Cerebellar nuclear complex (tissue), 1 donor: Measurements from ENCODE around the gene SMARCE1.

Experiments
- DNase-seq, 2 experiments: peaks; one replicate each; lab custom pipeline; 2025; lab: John Stamatoyannopoulos, UW

SMARCE1 gene

DNA sequence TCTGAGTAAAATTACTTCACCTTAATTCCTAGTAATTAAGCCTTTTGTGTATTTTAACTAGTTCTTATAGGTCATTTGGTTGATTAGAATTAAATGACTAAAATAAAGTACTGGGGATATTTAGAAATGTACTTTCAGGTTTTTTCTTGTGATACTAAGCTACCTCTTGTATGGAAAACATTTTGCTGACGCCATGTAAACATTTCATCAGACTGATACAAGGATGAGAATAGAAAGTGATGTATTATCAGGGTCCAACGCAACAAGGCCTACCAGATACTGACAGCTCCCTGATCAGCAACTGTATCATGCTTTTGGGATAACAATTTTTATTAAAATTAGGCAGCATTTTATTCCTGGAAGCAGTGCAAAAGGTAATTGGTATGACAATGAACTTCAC is 1.7 kb downstream of the SMARCE1 start:
- no peak for DNase-seq

DNA sequence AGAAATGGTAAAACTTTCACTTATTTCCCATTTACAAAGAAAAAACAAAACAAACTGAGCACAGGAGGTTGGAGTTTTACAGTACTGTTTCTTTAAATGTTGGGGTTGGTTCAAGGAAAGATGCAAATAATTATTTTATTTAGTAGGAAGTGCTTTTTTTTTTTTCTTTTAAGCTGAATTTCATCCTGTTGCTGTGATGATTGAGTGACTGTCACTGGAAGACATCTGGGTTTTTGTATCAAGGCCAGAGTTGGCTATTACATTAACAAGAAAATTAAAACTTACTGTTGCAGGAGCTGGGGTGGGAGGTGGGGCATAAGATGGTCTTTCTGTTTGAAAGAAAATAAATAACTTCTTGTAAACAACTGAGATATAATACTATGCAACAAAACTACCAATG is 2.3 kb downstream of the SMARCE1 start:
- no peak for DNase-seq

DNA sequence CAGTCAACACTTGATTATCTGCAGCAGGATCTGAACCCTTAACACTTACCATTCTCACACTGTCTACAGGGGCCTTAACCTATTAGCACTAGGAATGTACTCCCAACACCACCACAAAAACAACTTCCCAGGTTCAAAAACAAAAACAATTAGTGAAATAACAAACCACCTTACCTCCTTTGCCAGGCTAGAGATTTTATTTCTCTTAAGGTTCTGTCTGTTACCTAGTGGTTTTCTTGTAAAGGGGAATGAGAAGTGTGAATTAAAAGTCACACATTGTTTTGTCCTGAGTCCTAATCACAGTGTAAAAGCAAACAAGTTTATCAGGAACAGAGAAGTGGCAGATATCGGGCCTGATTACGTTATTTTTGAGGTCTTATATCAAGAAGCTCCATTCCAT is 9.7 kb downstream of the SMARCE1 start:
- no peak for DNase-seq

DNA sequence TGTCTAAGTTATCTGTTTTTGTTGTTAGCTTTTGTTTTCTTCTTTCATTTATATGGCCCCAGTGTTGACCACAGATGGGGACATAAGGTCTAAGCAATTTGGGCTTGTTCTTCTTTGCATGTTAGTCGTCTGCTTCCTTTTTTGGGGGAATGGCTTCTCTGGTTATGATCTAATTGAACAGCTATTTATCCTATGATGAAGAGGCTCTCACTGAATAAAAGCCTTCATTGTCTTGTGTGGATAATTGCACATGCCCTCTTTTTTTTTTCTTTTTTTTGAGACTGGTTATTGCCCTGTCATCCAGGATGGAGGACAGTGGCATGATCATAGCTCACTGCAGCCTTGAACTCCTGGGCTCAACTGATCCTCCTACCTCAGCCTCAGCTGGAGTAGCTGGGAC is 13.7 kb downstream of the SMARCE1 start:
- DNase-seq = no peak

DNA sequence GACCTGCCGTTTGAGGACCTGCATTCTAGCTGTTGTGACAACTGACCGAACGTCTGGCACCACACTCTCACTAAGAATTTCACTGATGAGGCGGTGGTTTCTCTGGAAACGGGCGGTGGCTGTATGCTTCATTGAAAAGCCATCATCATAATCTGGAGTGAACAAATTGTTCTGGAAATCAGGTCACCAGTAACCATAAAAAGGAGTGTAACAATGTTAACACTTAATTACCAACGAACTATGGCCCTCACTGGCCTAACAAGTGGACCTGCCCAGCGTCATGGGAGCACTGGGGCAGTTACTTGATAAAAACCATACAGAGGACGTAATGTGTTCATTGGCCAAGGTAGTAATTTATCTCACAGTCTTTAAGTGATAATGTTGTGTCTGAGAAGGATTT is 15.4 kb downstream of the SMARCE1 start:
- no peak for DNase-seq

DNA sequence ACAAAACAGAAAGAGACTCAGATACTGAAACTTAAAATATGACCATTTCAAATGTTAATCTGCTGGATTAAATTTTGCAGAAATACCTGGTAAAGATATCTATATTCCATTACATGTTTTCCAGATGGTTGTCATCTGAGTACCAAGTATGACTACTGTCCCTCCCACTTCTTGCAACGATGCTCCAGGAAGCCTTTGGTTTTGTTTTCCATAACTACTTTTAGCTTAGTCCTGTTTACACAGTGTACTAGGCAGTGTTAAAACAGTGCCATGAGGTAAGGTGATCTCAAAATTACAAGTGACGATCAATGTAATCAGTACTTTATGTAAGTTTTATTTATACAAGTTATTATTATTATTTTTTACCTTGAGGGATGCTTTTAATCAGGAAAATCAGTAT is 17.8 kb downstream of the SMARCE1 start:
- DNase-seq = no peak

DNA sequence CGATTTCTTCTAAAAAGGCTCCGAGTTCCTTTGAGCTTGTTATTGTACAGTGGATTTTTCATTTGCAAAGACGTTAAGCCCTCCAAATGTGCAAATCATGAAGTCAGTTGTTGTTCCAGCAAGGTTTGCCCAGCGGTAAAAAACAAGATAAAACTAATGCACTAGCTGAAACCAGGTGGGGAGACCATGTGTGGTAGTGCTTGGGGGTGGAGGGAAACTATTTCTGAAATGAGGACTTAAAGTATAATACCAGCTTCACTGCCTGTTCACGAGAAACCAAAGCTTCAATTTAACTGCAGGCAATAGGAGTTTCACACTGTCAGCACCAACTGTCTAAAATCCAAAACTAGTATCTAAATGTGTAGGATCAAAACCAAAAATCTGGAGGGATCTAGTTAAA is 22.3 kb downstream of the SMARCE1 start:
- no peak for DNase-seq

DNA sequence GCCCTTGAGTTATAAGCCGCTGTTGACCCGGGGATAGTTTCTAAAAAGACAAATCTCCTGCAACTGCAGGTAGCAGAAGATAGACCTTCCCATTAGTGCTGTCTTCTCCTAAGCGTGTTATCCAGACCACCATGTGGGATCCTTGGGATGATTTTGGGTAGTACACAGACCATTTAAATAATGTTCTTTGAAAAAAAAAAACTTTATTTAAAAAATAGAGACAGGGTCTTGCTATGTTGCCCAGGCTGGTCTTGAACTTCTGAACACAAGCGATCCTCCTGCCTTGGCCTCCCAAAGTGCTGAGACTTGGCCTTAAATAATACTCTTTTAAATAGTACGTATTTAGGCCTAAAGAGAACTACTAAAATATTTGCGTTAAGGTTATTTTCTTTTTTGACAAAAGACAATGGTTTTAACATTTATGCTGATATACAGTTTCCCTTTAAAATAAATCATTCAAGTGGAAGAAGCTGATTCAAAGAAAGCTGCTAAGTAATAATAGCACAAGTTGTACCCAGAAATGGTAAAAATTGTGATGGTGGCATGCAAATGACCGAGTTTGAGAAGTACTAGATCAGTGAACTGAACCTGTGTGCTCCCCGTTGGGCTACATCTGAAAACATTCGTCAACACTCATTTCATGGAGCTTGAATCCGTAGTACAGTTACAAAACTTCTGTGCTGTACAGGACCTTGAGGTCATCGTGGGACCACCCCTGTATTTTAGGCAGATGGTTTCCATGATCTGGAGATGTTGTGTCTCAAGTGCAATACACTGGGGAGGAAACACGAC is 24.0 kb downstream of the SMARCE1 start:
- DNase-seq = no peak

DNA sequence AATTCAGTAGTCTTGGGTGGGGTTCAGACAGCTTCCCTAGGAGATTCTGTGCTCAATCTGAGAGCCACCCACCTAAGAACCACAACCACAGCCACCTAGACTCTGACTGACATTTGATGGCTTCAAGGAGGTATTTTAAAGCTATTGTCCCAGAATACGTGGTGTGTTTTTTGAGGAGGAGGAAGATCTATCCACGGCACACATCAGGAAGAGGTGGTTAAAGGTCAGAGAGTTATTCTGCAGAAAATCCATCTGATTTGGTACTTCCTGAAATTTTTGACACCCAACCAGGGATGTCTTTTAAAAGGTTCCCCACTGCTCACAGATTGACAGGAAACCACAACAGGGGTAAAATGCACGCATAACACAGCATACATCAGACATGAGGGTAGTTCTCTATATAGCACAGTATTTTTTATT is 25.1 kb downstream of the SMARCE1 start:
- no peak for DNase-seq

DNA sequence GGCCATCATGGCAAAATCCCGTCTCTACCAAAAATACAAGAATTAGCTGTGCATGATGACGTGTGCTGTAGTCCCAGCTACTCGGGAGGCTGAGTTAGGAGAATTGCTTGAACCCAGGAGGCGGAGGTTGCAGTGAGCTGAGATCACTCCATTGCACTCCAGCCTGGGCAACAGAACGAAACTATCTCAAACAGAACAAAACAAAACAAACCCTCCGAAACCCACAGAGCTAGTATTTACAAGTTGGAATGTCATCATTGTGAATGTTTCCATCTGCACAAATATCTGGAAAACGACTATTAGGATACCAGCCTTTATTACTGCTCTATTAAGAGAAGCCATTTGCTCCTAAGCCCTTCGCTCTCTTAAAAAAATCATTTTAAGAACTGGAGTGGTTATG is 26.0 kb downstream of the SMARCE1 start:
- DNase-seq = no peak

DNA sequence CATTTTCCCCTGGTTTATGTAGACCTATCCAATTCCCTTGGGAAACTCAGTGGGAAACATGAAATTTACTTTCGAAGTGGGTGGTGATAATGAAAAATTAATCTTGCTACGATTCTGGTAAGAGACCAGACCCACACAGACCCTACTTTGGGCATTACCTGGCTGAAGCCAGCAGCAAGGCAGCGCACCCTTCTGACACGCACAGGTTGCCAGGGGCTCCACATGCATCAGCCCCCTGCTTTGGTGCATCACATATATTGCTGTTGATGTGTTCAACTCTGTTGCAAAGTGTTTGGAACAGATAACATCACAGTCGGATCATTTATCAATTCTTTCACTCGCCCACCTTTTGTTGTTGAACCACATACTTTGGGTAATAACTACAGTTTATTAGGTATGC is 26.6 kb downstream of the SMARCE1 start:
- DNase-seq = no peak

DNA sequence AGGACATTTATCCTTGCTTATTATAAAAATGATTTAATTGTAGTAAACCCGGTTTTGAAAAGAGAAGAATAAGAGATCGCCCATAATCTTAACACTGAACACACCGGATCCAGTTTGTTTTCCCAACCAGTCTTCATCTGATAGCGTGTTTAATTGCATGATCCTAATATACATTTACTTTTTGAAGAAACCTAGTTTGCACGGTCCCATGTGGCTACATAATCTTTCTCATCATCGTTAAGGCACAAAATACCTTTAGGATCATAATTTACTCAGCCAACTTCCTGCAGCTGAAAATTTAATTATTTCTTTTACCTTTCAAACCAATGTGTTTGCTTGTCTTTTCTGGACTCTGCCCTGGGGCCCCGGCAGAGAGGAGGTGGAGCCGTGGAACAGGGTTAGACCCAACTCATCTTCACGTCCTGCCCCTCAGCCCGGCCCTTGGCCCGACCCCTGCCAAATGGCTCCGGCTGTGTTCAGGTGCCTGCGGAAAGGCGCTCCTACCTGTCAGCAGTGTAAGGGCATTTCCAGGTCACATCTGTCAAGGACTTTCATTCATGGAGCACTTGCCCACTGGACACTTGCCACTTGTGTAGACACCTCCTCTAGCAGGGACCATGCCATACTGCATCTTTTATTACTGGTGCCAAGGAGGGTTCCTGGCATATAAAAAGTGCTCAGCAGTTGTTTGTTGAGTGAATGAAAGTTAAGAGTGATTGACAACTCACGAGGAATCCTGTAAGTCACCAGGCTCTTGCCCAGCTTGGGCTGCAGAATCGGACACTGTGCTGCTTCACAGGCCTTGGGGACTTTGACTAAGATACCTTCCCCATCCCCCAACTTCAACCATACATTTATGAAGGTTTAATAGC is 28.6 kb downstream of the SMARCE1 start:
- no peak for DNase-seq

DNA sequence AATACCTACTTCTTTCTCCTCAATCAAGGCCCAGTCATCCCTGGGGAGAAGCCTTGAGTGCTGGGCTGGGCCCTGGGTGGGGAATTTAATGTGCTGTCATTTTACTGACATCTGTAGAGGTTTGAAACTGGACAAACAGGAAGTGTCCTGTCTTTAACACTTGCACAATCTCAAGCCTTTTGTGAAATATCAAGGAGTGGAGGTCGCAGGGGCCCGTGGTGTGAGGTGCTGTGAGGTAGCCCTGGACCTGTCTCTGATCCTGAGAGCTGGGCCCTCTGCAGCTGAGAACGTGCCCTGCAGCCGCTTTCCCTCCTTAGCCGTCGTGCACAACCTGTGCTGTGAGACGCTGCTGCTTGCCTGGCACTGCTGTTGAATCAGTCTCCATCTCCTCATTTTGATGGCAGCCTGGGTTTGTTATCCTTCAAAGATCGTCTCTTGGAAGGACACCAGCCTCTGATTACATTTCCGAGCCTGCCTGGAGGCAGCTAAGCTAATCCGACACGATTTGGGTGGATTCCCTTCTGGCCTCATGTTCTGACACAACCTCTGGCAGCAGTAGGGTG is 29.9 kb downstream of the SMARCE1 start:
- DNase-seq = no peak

DNA sequence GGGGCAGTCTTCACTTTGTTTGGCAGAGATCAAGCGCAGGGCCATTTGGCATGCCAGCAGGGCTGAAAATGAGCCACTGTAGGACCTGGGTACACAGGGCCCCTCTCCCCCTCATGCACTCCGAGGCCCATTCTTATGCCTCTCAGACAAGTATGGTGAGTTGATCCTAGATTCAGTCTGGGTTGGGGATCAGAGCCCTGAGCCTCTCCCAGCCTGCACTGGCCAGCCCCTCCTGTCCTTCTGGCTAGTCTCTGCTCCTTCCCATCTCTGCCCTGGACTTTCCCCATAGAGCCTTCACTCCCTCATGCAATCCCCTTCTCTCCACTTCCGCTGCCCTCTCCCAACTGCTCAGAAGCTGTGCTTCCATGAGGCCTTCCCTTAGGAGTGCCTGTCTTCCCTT is 31.0 kb downstream of the SMARCE1 start:
- DNase-seq = no peak

DNA sequence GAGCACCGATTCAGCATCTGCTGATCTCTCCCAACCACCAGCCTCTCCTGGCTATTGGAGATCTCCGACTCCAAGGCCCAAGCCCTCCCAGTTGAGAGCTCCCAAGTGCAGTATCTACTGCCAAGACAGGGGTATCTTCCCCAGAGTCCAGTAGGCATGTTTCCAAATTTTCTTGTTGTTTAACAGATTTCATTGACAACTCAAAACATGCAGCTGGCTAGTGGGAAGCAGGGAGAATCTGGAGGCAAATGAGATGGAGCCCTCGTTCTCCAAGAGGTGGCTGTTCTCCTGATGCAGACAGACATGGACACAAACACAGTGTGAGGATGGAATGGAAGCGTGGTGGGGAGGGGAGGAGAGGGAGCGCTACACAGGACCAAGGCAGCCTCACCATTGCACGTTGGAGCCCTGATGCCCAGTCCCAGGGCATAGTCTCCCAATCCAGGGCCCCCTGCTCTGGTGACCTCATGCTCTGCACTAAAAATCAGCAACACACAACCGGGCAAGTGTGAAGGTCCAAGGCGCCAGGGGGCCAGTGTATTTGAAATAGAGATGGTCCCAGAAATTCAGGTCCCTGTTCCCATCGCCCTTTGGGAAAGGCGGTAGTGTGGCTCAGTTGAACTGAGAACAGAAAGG is 31.7 kb downstream of the SMARCE1 start:
- DNase-seq = no peak

DNA sequence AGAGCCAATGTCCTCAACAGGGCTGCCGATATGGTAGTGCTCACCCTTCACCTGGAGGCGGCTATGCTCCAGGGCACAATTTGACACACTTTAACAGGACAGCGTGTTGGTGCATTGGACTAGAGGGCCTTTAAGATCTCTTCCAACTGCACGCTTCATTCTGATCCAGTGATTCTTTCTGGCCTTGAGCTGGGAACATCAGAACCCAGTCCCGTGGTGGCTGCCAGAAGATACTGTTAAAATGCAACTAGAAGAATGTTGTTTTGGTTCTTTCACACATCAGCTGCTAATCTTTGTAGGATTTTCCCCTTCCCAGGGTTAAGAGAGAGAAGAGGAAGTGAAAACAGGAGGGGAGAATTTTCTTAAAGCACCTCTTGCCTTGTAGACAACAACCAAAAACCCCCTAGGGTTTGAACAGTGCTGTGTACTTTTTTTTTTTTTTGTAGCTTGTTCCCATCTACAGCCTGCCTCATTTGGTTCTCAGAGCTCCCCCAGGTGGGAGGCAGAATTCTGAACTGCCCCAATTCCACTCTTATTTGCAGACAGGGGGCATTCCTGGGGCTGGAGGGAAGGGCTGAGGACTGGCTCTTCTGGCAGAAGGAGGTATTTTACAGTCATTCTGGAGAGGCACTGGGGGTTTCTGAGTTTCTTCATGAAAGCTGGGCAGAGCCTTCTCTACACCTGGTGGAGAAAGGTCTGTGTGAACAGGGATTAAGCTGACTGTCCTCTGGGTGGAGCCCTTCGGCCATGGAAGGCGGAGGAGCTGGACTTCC is 32.4 kb downstream of the SMARCE1 start:
- no peak for DNase-seq

DNA sequence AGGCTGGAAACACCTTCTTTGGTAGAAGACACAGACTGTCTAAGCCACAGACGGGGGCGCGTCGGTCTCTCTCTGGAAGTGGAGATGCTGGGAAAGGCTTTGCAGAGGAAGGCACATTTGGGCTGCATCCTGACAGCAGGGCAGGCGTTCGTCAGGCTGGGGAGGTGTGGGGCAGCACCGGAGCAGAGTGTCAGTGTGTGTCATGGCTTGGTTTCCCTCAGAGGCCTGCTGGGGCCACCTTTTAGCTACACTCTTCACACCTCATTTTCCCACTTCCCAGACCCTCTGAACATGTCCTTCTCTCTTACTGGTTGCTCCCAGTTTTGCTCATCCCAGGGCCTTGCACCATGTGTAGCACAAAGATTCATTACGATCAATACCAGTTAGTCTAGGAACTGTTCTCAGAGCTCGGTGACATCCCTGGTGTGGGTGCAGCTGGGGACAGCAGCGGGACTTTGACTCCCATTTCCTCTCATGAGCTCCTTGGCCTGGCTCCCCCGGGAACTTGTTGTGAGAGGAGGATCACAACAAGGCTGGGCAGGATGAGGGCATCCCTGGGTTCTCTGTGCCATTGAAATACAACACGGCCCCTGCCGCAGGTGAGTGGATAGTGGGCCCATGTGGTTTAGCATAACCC is 33.1 kb downstream of the SMARCE1 start:
- no peak for DNase-seq

DNA sequence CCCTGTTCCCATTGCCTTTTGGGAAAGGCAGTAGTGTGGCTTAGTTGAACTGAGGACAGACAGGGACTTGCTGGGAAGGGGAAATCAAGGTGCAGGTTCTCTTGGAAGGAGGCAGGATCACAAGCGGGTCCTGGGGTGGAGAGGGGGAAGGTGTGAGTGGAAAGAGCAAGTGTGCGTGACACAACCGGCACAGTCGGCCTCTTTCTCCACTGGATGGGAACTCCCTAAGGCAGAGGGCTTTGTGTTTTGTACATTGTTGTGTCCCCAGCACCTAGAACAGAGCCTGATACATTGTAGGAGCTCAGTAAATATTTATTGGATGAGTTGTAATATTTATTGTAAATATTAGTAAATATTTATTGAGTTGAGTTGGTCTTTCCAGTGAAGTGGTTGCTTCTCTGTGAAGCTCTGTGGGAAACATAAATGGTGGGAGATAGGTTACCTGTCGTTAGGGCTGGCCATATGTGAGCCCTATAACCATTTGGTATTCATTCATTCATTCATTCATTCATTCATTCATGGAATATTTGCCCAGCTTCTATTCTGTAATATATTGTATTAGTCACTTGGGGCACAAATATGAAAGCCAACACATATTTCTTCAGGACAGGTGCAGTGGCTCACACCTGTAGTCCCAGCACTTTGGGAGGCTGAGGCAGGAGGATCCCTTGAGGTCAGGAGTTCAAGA is 34.0 kb downstream of the SMARCE1 start:
- DNase-seq = no peak

DNA sequence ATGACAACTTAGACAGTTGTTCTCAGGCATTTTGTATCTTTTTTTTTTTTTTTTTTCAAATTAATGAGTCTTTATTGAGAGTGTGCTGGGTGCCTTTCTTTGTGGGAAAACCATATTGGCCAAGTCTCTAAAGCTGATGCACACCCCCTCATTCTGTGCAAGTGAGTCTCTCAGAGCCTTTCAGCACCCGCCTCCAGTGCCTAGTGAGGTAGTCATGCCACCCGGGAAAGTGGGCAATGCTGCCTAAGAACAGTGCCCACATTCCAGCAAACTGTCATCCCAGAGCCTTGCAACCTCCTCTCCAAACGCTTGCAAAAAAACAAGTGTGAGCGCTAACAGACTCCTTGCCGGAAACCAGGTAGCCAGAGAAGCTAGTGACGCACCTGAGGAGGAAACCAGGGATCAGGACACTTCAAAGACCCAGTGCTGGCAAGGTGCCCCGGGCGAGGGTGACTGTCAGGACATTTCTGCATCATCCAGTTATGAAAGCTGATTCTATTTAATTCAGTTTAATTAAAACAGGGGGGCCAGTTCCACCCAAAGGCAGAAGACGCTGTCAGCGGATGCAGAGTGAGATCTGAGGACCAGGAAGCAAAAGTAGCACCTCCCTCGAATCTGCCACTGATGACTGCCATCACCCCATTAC is 34.9 kb downstream of the SMARCE1 start:
- no peak for DNase-seq

DNA sequence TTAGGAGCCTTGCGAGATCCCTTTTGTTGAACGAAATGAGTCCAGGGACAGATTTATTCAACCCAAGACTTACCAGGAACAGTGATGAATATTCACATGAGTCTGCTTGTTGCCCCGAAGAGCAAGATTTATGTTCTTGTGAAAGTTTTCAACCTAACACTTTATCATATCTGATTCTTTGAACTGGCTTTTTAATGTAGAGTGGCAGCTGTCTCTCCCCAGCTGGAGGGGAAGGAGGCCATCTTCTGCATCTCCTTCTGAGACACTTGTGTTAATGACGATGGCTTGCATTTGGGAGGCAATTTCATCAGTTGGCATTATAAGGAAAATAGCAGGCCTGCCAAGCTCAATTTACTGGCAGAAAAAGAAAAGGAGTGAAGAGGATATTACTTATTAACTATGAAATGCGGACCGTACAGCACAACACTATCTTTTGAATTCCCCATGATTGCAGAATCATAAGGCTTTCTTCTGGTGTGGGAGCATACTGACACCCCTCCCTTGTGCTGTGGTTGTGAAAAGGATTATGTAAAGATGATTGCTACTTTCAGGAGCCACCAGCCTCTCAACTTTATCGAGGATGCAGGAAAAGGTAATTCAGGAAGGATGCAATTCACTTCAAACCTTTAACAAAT is 35.7 kb downstream of the SMARCE1 start:
- DNase-seq = no peak
